GM12891 (cell line): ENCODE data around the gene CHRND.

Experiments
- PAX5 ChIP-seq: IDR thresholded peaks from 2 replicates; pipeline ENCODE4 v1.6.1; 2011; ENCODE audit warnings: low read length, moderate library complexity, mild to moderate bottlenecking; ENCODE audit not compliant: insufficient read depth, severe bottlenecking
- POLR2A ChIP-seq: IDR thresholded peaks from 2 replicates; pipeline ENCODE4 v1.6.1; 2011; ENCODE audit warnings: low read depth, low read length, control low read depth
- POLR2AphosphoS5 ChIP-seq: IDR thresholded peaks from 2 replicates; pipeline ENCODE4 v1.6.1; 2011; ENCODE audit warnings: low read depth, low read length, control low read depth
- POU2F2 ChIP-seq: IDR thresholded peaks from 2 replicates; pipeline ENCODE4 v1.6.1; 2011; ENCODE audit warnings: low read depth, mild to moderate bottlenecking, control low read depth, low read length, moderate library complexity
- TAF1 ChIP-seq: IDR thresholded peaks from 2 replicates; pipeline ENCODE4 v1.6.1; 2011; ENCODE audit warnings: low read depth, low read length, control low read depth

DNA sequence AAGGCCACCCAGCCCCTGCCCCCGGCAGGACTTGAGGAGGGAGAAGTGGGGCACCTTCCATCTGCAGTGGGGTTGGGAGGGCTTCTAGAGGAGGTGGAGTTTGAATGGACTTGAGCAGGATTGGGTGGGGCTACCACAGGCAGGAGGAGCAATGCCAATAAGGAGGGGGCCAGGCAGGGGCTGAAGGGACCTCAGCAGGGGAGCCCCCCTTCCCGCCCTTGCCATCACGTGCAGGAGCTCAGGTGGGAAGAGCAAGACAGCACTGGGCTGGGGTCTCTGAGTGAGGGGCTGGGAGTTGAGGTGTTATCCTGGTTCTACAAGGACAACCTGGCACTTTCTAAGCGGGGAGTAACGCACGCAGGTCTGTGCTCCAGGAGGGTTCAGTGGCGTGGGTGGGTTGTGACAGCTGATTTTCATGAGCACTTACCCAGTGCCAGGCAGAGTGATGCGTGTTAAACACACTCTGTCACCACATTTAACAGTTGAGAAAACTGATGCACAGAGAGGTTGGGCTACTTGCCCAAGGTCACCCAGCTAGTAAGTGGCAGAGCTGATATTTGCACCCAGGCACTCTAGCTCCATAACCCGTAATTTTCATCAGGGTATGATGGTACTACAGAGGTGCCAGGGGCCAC lies 4.8 kb downstream of the CHRND start:
- TF ChIP-seq TAF1 (no peak), PAX5 (no peak), POLR2A (no peak), POLR2AphosphoS5 (no peak), POU2F2 (no peak)
